Adrenal gland (tissue), 5 donors: ENCODE results near the gene NECTIN4.

Source experiments
- CTCF ChIP-seq, 6 experiments: fragments of 450-650 bp in 4 of 6; fragments of 200-600 bp in 2 of 6; sonication (generic) in 1 of 6; IDR thresholded peaks; 1 replicate in 5 of 6; 2 replicates in 1 of 6; pipeline versions ENCODE4 v1.5.1 to v1.8.0; 2016 to 2021; ENCODE audit warnings: antibody characterized with exemption in 6 of 6, mild to moderate bottlenecking in 2 of 6, moderate library complexity in 1 of 6
- POLR2A ChIP-seq, 2 donors: fragments of 450-650 bp; IDR thresholded peaks; one replicate each; pipeline ENCODE4 v1.6.1; 2017; ENCODE audit warnings: antibody characterized with exemption in 2 of 2, mild to moderate bottlenecking in 2 of 2, moderate library complexity in 1 of 2
- donor health status: DM: no; HTN: no; CAD: no.

GRCh38 chr1:161061419-161061818 is 27.9 kb downstream of the NECTIN4 start:
- TF ChIP-seq POLR2A (IDR thresholded peaks at IDR 0.05) (no peak), CTCF (IDR thresholded peaks at IDR 0.05) (no peak)
